Right atrium auricular region (tissue), 2 donors: ENCODE results near the gene CSTF2. TPM values are rescaled to one million over a fixed set of nuclear protein-coding genes. Genes with fewer than 3 reads are reported as not detected.
"Not testable (repeated sequence)": the region's sequence is repeated elsewhere in the genome, so short reads cannot be mapped to it uniquely, and the experiment has no call there.

Experiments
- DNase-seq: peaks from one replicate; pipeline ENCODE4 v3.0.0-alpha.2; 2019; ENCODE audit warnings: low spot score
- H3K27ac ChIP-seq, 2 donors: fragments of 200-600 bp; sonication (generic); 1 replicate in 1 of 2; 2 replicates in 1 of 2; pipeline ENCODE4 v1.5.1; 2016 to 2019
- H3K27me3 ChIP-seq, 2 donors: fragments of 200-600 bp; sonication (generic); one replicate each; pipeline versions ENCODE4 v1.5.1 to v1.6.0; 2017 to 2019
- H3K36me3 ChIP-seq: fragments of 200-600 bp; sonication (generic); one replicate; pipeline ENCODE4 v1.5.1; 2016
- H3K4me1 ChIP-seq, 2 donors: fragments of 200-600 bp; sonication (generic); one replicate each; pipeline versions ENCODE4 v1.5.1 to v1.6.0; 2017 to 2019
- H3K4me3 ChIP-seq, 2 donors: fragments of 200-600 bp; sonication (generic); 1 replicate in 1 of 2; 2 replicates in 1 of 2; pipeline ENCODE4 v1.5.1; 2017 to 2019; ENCODE audit warnings: mild to moderate bottlenecking in 1 of 2, moderate library complexity in 1 of 2
- H3K9me3 ChIP-seq, 2 donors: fragments of 200-600 bp; sonication (generic); one replicate each; pipeline ENCODE4 v1.5.1; 2019
- total RNA-seq, 2 donors: library from RNA; depleted of rRNA; stranded (reverse); fragments of >200 nt; gene quantifications; one replicate each; pipeline ENCODE4 v1.1.0, GENCODE V29; 2016
- TF ChIP-seq, protein P1 (sequence below), 2 donors: fragments of 200-600 bp; sonication (generic); IDR thresholded peaks; one replicate each; pipeline ENCODE4 v1.5.1; 2019; ENCODE audit warnings: antibody characterized with exemption in 2 of 2

The CSTF2 gene
- total RNA-seq, 2 donors from 2014 or later = 3.6 to 5.3 TPM

GRCh38 chrX:100804780-100805179 lies 15.4 kb upstream of the CSTF2 start:
- TF ChIP-seq, protein P1, sequence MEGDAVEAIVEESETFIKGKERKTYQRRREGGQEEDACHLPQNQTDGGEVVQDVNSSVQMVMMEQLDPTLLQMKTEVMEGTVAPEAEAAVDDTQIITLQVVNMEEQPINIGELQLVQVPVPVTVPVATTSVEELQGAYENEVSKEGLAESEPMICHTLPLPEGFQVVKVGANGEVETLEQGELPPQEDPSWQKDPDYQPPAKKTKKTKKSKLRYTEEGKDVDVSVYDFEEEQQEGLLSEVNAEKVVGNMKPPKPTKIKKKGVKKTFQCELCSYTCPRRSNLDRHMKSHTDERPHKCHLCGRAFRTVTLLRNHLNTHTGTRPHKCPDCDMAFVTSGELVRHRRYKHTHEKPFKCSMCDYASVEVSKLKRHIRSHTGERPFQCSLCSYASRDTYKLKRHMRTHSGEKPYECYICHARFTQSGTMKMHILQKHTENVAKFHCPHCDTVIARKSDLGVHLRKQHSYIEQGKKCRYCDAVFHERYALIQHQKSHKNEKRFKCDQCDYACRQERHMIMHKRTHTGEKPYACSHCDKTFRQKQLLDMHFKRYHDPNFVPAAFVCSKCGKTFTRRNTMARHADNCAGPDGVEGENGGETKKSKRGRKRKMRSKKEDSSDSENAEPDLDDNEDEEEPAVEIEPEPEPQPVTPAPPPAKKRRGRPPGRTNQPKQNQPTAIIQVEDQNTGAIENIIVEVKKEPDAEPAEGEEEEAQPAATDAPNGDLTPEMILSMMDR (IDR thresholded peaks at IDR 0.05) = no peak
- Histone ChIP-seq H3K36me3 (no peaks in the 10 kb centered on the region), H3K9me3 (peaks cover 0 to 22% of the 10 kb centered on the region in 2 donors), H3K4me3 (no peak overlapping the region), H3K4me1 (no peaks in the 10 kb centered on the region), H3K27me3 (no peaks in the 10 kb centered on the region), H3K27ac (no peak overlapping the region)
- no peak for DNase-seq

DNA sequence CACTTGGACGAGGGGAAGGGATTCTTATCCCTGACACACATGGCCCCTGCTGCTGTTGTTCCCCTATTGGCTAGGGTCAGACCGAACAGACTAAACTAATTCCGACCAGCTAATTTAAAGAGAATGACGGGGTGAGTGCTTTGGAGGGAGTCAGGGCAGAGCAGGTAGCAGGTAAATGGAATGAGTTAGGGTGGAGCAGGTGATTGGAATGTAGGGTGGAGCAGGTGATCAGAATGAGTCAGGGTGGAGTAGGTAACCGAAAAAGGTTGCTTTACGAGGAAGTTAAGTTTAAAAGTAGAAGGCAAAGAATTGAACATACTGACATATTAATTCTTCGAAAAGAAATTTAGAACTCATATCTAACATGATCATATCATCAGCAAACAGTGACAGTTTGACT lies 11.9 kb upstream of the CSTF2 start:
- not testable (repeated sequence) for H3K36me3 ChIP-seq, H3K27me3 ChIP-seq, H3K27ac ChIP-seq, H3K4me3 ChIP-seq, DNase-seq, H3K4me1 ChIP-seq
- H3K9me3 ChIP-seq = peaks cover 0 to 22% of the 10 kb centered on the region in 2 donors

GRCh38 chrX:100812216-100813158 lies 7.7 kb upstream of the CSTF2 start:
- H3K27me3 ChIP-seq = no peaks in the 10 kb centered on the region
- no peak overlapping the region for H3K27ac ChIP-seq
- TF ChIP-seq, protein P1 (IDR thresholded peaks at IDR 0.05) = no peak
- H3K9me3 ChIP-seq = no peaks in the 10 kb centered on the region
- no peaks in the 10 kb centered on the region for H3K36me3 ChIP-seq
- no peak overlapping the region for H3K4me3 ChIP-seq
- no peaks in the 10 kb centered on the region for H3K4me1 ChIP-seq
- no peak for DNase-seq

DNA sequence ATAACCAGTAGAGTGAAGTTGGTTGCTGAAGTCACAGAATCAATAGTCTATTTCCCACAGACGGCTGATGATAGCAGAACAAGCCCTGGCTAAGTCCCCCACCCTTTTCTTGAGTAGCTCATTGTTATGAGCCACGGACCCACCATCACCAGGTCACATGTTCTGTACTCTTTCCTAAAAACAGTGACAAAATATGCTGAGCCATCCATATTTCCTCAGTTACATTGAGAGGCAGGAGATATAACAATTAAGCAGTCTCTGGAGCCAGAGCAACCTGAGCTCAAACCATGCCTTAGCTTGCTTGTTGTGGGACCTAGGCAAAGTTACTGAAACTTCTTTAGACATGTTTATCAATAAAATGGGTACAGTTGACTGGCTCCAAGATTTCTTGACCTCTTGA lies 2.9 kb upstream of the CSTF2 start:
- no peak for DNase-seq
- no peaks in the 10 kb centered on the region for H3K36me3 ChIP-seq
- TF ChIP-seq, protein P1 (IDR thresholded peaks at IDR 0.05) = no peak
- no peaks in the 10 kb centered on the region for H3K27me3 ChIP-seq
- H3K9me3 ChIP-seq = no peaks in the 10 kb centered on the region
- H3K27ac ChIP-seq = no peak overlapping the region
- H3K4me3 ChIP-seq = no peak overlapping the region
- H3K4me1 ChIP-seq = no peaks in the 10 kb centered on the region

DNA sequence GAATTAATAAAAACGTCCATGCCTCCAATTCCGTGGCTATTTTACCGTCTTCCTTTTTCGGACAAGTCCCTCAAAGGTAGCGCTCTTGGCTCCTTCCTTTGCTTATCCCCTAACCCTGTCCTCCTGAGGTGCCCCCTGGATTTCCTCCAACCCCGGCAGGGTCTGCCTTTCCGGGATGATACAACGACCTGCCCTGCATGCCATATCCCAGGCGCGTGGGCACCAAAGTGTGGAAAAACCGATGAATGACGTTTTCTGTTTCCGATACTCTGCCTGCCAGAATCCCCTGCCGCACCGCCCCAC lies 706 bp upstream of the CSTF2 start:
- DNase-seq = no peak
- TF ChIP-seq, protein P1 (IDR thresholded peaks at IDR 0.05) = no peak
- Histone ChIP-seq H3K36me3 (peaks cover 6% of the 10 kb centered on the region), H3K27ac (peak overlapping the region in 1 of 2 donors; percentile 42), H3K9me3 (no peaks in the 10 kb centered on the region), H3K27me3 (no peaks in the 10 kb centered on the region), H3K4me1 (no peaks in the 10 kb centered on the region), H3K4me3 (peak overlapping the region; percentile 58 to 61)

- TF ChIP-seq, protein P1 (IDR thresholded peaks at IDR 0.05) = no peak
- no peaks in the 10 kb centered on the region for H3K36me3 ChIP-seq
- no peak for DNase-seq
Observed at GRCh38 chrX:100829730-100830129, 9.5 kb downstream of the CSTF2 start.

More at GRCh38 chrX:100829730-100830129, 9.5 kb downstream of the CSTF2 start:
- no peak overlapping the region for H3K27ac ChIP-seq
- no peaks in the 10 kb centered on the region for H3K4me1 ChIP-seq
- no peaks in the 10 kb centered on the region for H3K9me3 ChIP-seq
- no peak overlapping the region for H3K4me3 ChIP-seq
- H3K27me3 ChIP-seq = no peaks in the 10 kb centered on the region
